ENCODE results near the gene SCN8A. TPM values are rescaled to one million over a fixed set of nuclear protein-coding genes. Genes with fewer than 3 reads are reported as not detected.

The SCN8A gene
- total RNA-seq, 1 experiment from 2014 or later: 5.4 TPM

GRCh38 chr12:51682981-51683380 lies 91.9 kb downstream of the SCN8A start:
- Mint-ChIP-seq H3K4me3 (ENCODE audit: low read depth, unreplicated experiment) (peak overlapping the region; percentile 11), H3K9me3 (ENCODE audit: low read depth, unreplicated experiment) (no peaks in the 10 kb centered on the region), H3K27me3 (ENCODE audit: unreplicated experiment) (no peaks in the 10 kb centered on the region), H3K4me1 (ENCODE audit: low read depth, unreplicated experiment) (peaks cover 35% of the 10 kb centered on the region), H3K36me3 (ENCODE audit: insufficient read depth, unreplicated experiment) (no peaks in the 10 kb centered on the region), H3K27ac (ENCODE audit: unreplicated experiment) (peak overlapping the region; percentile 92)
- intact Hi-C loops (cut with micrococcal nuclease; ENCODE audit: unreplicated experiment): no loop called here
- CTCF ChIA-PET: interaction anchor here (0.5 to 1.2 kb wide), 3 partner anchors 131 to 465 kb away, joined by 3 to 4 read pairs (median 3); partner anchors contain the start of gene POU6F1
- no TSS peak for BruUV-seq (replicated peaks)
- no peak for DNase-seq
- no peak for TF ChIP-seq CTCF (IDR thresholded peaks at IDR 0.05; ENCODE audit: unreplicated experiment)

GRCh38 chr12:51683763-51684357 lies 92.8 kb downstream of the SCN8A start:
- H3K4me1 Mint-ChIP-seq (ENCODE audit: low read depth, unreplicated experiment): peaks cover 37% of the 10 kb centered on the region
- H3K9me3 Mint-ChIP-seq (ENCODE audit: low read depth, unreplicated experiment): no peaks in the 10 kb centered on the region
- no peaks in the 10 kb centered on the region for H3K36me3 Mint-ChIP-seq (ENCODE audit: insufficient read depth, unreplicated experiment)
- CTCF ChIA-PET: interaction anchor here (1.2 kb wide), 1 partner anchor 130 kb away, joined by 3 read pairs; no protein-coding TSS in a partner anchor
- peak overlapping the region; percentile 92 for H3K27ac Mint-ChIP-seq (ENCODE audit: unreplicated experiment)
- H3K27me3 Mint-ChIP-seq (ENCODE audit: unreplicated experiment): no peaks in the 10 kb centered on the region
- TF ChIP-seq CTCF (IDR thresholded peaks at IDR 0.05; ENCODE audit: unreplicated experiment): no peak
- no peak for DNase-seq
- peak overlapping the region; percentile 11 for H3K4me3 Mint-ChIP-seq (ENCODE audit: low read depth, unreplicated experiment)
- intact Hi-C loops (cut with micrococcal nuclease; ENCODE audit: unreplicated experiment): no loop called here
- BruUV-seq (replicated peaks): no TSS peak

GRCh38 chr12:51686727-51687126 lies 95.7 kb downstream of the SCN8A start:
- BruUV-seq (replicated peaks): no TSS peak
- Mint-ChIP-seq H3K27me3 (ENCODE audit: unreplicated experiment) (no peaks in the 10 kb centered on the region), H3K36me3 (ENCODE audit: insufficient read depth, unreplicated experiment) (no peaks in the 10 kb centered on the region), H3K4me1 (ENCODE audit: low read depth, unreplicated experiment) (peaks cover 37% of the 10 kb centered on the region), H3K4me3 (ENCODE audit: low read depth, unreplicated experiment) (peak overlapping the region; percentile 51), H3K27ac (ENCODE audit: unreplicated experiment) (peak overlapping the region; percentile 85), H3K9me3 (ENCODE audit: low read depth, unreplicated experiment) (no peaks in the 10 kb centered on the region)
- no peak for DNase-seq
- CTCF ChIA-PET: no interaction called here
- no peak for TF ChIP-seq CTCF (IDR thresholded peaks at IDR 0.05; ENCODE audit: unreplicated experiment)
- intact Hi-C loops (cut with micrococcal nuclease; ENCODE audit: unreplicated experiment): no loop called here

- Mint-ChIP-seq H3K4me3 (ENCODE audit: low read depth, unreplicated experiment) (peak overlapping the region; percentile 51), H3K36me3 (ENCODE audit: insufficient read depth, unreplicated experiment) (no peaks in the 10 kb centered on the region), H3K9me3 (ENCODE audit: low read depth, unreplicated experiment) (no peaks in the 10 kb centered on the region), H3K27me3 (ENCODE audit: unreplicated experiment) (no peaks in the 10 kb centered on the region), H3K27ac (ENCODE audit: unreplicated experiment) (peak overlapping the region; percentile 85), H3K4me1 (ENCODE audit: low read depth, unreplicated experiment) (peaks cover 37% of the 10 kb centered on the region)
- no TSS peak for BruUV-seq (replicated peaks)
- TF ChIP-seq CTCF (IDR thresholded peaks at IDR 0.05; ENCODE audit: unreplicated experiment): no peak
- intact Hi-C loops (cut with micrococcal nuclease; ENCODE audit: unreplicated experiment): no loop called here
- no peak for DNase-seq
- CTCF ChIA-PET: no interaction called here
Measured at GRCh38 chr12:51687177-51687576, 96.1 kb downstream of the SCN8A start.
